MM.1S (cell line): ENCODE measurements around the gene SPRR1B.
A peak's percentile ranks its signal among the peaks of the same experiment; 100 is the strongest.

Source experiments
- EZH2phosphoT487 ChIP-seq: fragments of 300-600 bp; sonication (generic); IDR thresholded peaks from 2 replicates; pipeline ENCODE4 v1.6.1; 2018; ENCODE audit warnings: antibody characterized with exemption, low read length
- TF ChIP-seq, protein P1 (sequence below): fragments of 300-600 bp; sonication (generic); IDR thresholded peaks from 2 replicates; pipeline ENCODE4 v1.5.1; 2016; ENCODE audit warnings: antibody characterized with exemption, low read length, mixed read lengths

DNA sequence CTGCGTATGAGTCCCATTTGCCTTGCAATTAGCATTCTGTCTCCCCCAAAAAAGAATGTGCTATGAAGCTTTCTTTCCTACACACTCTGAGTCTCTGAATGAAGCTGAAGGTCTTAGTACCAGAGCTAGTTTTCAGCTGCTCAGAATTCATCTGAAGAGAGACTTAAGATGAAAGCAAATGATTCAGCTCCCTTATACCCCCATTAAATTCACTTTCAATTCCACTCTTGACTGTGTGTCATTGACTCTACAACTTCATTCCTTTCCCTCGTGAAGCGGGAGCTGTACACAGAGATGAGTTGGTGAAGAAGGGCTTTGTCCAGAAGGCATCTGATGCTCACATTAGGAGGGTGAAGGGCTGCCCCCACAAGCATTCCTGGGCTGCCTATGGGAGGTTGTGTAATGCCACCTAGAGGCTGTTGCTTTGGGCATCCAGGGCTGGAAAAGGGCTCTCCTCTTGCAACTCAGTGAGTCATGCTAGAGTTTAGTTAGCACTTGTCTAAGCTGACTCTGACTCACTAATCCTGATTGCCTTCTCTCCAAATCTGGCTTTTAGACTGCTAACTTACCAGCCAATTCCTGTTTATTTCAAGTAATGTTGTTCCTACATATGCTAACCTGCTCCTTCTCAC lies 1.8 kb downstream of the SPRR1B start:
- TF ChIP-seq, protein P1, sequence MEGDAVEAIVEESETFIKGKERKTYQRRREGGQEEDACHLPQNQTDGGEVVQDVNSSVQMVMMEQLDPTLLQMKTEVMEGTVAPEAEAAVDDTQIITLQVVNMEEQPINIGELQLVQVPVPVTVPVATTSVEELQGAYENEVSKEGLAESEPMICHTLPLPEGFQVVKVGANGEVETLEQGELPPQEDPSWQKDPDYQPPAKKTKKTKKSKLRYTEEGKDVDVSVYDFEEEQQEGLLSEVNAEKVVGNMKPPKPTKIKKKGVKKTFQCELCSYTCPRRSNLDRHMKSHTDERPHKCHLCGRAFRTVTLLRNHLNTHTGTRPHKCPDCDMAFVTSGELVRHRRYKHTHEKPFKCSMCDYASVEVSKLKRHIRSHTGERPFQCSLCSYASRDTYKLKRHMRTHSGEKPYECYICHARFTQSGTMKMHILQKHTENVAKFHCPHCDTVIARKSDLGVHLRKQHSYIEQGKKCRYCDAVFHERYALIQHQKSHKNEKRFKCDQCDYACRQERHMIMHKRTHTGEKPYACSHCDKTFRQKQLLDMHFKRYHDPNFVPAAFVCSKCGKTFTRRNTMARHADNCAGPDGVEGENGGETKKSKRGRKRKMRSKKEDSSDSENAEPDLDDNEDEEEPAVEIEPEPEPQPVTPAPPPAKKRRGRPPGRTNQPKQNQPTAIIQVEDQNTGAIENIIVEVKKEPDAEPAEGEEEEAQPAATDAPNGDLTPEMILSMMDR, result peak; percentile 22; the same call in 1 of the 2 replicates
- TF ChIP-seq EZH2phosphoT487, result no peak
